ENCODE data around the gene RAB10.
"Not testable (repeated sequence)": the region's sequence is repeated elsewhere in the genome, so short reads cannot be mapped to it uniquely, and the experiment has no call there.

RAB10 gene

DNA sequence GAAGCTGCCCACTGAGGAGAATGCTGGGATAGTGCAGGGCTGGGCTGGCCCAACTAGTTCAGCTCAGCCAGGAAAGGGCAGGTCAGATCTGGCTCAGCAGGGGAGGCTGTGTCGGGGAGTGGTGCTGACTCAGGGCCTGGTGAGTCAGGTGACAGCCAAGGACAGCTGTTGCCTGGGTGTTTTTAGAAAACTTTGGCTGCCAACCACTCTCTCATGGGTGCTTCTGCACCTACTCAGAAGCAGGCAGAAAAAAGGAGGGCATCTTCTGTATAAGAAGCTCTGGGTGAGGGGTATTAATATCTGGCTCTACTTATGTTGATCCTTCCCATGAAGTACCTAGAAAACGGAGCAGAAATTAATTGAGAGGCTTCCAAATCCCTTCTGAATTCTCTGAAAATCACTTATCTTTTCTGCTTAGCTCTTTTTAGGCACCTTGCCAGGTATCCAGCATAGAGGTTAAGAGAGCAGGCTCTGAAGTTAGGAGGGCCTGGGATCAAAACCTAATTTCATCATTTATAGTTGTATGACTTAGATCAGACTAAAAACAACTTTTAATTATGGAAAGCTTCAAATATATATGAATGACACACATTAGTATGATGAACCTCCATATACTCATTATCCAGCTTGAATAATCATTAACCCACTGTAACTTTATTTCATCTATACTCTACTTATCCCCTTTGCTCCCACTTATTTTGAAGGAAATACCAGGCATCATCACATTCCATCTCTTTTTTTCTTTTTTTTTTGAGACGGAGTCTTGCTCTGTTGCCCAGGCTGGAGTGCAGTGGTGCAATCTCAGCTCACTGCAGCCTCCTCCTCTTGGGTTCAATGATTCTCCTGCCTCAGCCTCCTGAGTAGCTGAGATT lies 15.5 kb upstream of the RAB10 start:
- H3K27me3 ChIP-seq (ENCODE audit: control insufficient read depth, insufficient read depth, low read length) = no peaks in the 10 kb centered on the region
- peaks cover 7% of the 10 kb centered on the region for H3K4me1 ChIP-seq (ENCODE audit: control insufficient read depth, insufficient read depth, low read length)
- H3K4me3 ChIP-seq (ENCODE audit: low read length) = no peak overlapping the region
- no peak overlapping the region for H3K9ac ChIP-seq (ENCODE audit: low read length)
- H3K27ac ChIP-seq (ENCODE audit: low read depth, low read length) = peak overlapping the region; percentile 77
- H3K36me3 ChIP-seq (ENCODE audit: control insufficient read depth, insufficient read depth, low read length) = no peaks in the 10 kb centered on the region

- no peak overlapping the region for H3K9ac ChIP-seq (ENCODE audit: low read length)
- no peaks in the 10 kb centered on the region for H3K36me3 ChIP-seq (ENCODE audit: control insufficient read depth, insufficient read depth, low read length)
- no peak overlapping the region for H3K4me3 ChIP-seq (ENCODE audit: low read length)
- no peak overlapping the region for H3K27ac ChIP-seq (ENCODE audit: low read depth, low read length)
- H3K27me3 ChIP-seq (ENCODE audit: control insufficient read depth, insufficient read depth, low read length) = no peaks in the 10 kb centered on the region
- H3K4me1 ChIP-seq (ENCODE audit: control insufficient read depth, insufficient read depth, low read length) = peaks cover 7% of the 10 kb centered on the region
These were observed 13.6 kb upstream of the RAB10 start for GRCh38 chr2:26020231-26020640.

DNA sequence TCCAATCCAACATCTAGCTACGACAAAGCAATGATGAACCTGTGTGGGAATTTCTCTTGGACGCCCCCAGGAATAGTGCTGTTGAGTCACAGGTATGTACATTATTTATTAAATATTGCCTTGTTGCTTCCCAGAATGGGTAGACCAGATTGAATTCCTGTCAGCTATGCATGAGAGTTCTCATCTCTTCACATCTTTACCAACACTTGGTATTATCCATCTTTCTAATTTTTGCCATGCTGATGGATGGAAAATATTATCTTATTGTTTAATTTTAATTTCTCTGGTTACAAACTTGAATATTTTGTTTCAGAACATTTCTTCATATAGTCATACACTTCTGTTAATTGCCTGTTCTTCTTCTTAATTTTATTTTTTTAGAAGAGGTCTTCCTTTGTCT lies 9.6 kb upstream of the RAB10 start:
- Histone ChIP-seq H3K27me3 (ENCODE audit: control insufficient read depth, insufficient read depth, low read length) (no peaks in the 10 kb centered on the region), H3K27ac (ENCODE audit: low read depth, low read length) (no peak overlapping the region), H3K36me3 (ENCODE audit: control insufficient read depth, insufficient read depth, low read length) (no peaks in the 10 kb centered on the region), H3K4me1 (ENCODE audit: control insufficient read depth, insufficient read depth, low read length) (no peaks in the 10 kb centered on the region), H3K9ac (ENCODE audit: low read length) (no peak overlapping the region), H3K4me3 (ENCODE audit: low read length) (no peak overlapping the region)

DNA sequence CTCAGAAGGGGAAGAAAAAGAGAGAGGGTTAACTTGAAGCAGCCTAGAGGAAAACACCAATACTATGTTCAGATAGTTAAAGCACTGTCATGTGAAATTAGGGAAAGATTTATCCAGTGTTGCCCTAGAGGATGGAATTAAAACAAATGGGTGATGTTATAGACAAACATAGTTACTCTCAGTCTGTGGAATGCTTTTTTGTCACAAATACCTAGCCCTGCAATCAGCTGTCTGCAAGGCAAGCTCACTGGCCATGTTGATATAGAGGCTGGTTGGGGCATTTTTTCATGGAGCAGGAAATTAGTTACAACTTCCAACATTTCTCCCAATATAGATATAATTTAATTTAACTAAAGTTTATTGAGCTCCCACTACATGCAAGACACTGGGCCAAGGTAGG lies 8.4 kb upstream of the RAB10 start:
- Histone ChIP-seq H3K4me1 (ENCODE audit: control insufficient read depth, insufficient read depth, low read length) (no peaks in the 10 kb centered on the region), H3K27me3 (ENCODE audit: control insufficient read depth, insufficient read depth, low read length) (no peaks in the 10 kb centered on the region), H3K9ac (ENCODE audit: low read length) (no peak overlapping the region), H3K36me3 (ENCODE audit: control insufficient read depth, insufficient read depth, low read length) (no peaks in the 10 kb centered on the region), H3K4me3 (ENCODE audit: low read length) (no peak overlapping the region), H3K27ac (ENCODE audit: low read depth, low read length) (no peak overlapping the region)

DNA sequence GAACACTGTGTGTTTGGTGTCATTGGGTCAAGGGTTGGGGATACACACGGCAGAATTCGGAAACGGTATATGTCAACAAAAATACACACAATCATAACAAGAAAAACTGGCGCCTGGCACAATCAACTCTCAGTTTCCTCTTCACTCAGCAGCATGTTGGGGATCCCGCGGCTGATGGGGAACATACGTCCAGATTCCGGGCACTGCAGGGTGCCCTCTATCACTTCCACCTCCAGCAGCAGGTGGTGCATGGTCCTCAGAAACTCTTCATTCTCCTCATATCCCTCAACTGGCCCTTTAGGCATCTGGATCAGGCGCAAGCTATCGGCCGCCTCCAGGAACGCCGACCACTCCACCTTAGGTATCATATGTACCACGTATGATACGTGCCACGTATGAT lies 5.8 kb upstream of the RAB10 start:
- not testable (repeated sequence) for H3K4me3 ChIP-seq (ENCODE audit: low read length); H3K36me3 ChIP-seq (ENCODE audit: control insufficient read depth, insufficient read depth, low read length); H3K27ac ChIP-seq (ENCODE audit: low read depth, low read length); H3K4me1 ChIP-seq (ENCODE audit: control insufficient read depth, insufficient read depth, low read length); H3K27me3 ChIP-seq (ENCODE audit: control insufficient read depth, insufficient read depth, low read length); H3K9ac ChIP-seq (ENCODE audit: low read length)

GRCh38 chr2:26032586-26033269 lies 1.2 kb upstream of the RAB10 start:
- Histone ChIP-seq H3K9ac (ENCODE audit: low read length) (peak overlapping the region; percentile 86), H3K27ac (ENCODE audit: low read depth, low read length) (peak overlapping the region; percentile 97), H3K4me3 (ENCODE audit: low read length) (peak overlapping the region; percentile 91)
- not testable (repeated sequence) for H3K36me3 ChIP-seq (ENCODE audit: control insufficient read depth, insufficient read depth, low read length); H3K27me3 ChIP-seq (ENCODE audit: control insufficient read depth, insufficient read depth, low read length); H3K4me1 ChIP-seq (ENCODE audit: control insufficient read depth, insufficient read depth, low read length)

- H3K27ac ChIP-seq (ENCODE audit: low read depth, low read length) = peak overlapping the region; percentile 97
- H3K9ac ChIP-seq (ENCODE audit: low read length) = peak overlapping the region; percentile 86
- no peaks in the 10 kb centered on the region for H3K36me3 ChIP-seq (ENCODE audit: control insufficient read depth, insufficient read depth, low read length)
- no peaks in the 10 kb centered on the region for H3K4me1 ChIP-seq (ENCODE audit: control insufficient read depth, insufficient read depth, low read length)
- H3K4me3 ChIP-seq (ENCODE audit: low read length) = peak overlapping the region; percentile 91
- no peaks in the 10 kb centered on the region for H3K27me3 ChIP-seq (ENCODE audit: control insufficient read depth, insufficient read depth, low read length)
These were observed 540 bp upstream of the RAB10 start for GRCh38 chr2:26033270-26033817.

- H3K4me3 ChIP-seq (ENCODE audit: low read length) = peak overlapping the region; percentile 91
- H3K4me1 ChIP-seq (ENCODE audit: control insufficient read depth, insufficient read depth, low read length) = no peaks in the 10 kb centered on the region
- H3K36me3 ChIP-seq (ENCODE audit: control insufficient read depth, insufficient read depth, low read length) = no peaks in the 10 kb centered on the region
- H3K27me3 ChIP-seq (ENCODE audit: control insufficient read depth, insufficient read depth, low read length) = no peaks in the 10 kb centered on the region
- peak overlapping the region; percentile 97 for H3K27ac ChIP-seq (ENCODE audit: low read depth, low read length)
- H3K9ac ChIP-seq (ENCODE audit: low read length) = peak overlapping the region; percentile 92
These were observed 731 bp downstream of the RAB10 start for GRCh38 chr2:26034637-26034992.

GRCh38 chr2:26035090-26035743 lies 1.3 kb downstream of the RAB10 start:
- H3K27ac ChIP-seq (ENCODE audit: low read depth, low read length) = no peak overlapping the region
- peak overlapping the region; percentile 91 for H3K4me3 ChIP-seq (ENCODE audit: low read length)
- H3K4me1 ChIP-seq (ENCODE audit: control insufficient read depth, insufficient read depth, low read length) = no peaks in the 10 kb centered on the region
- H3K27me3 ChIP-seq (ENCODE audit: control insufficient read depth, insufficient read depth, low read length) = no peaks in the 10 kb centered on the region
- H3K36me3 ChIP-seq (ENCODE audit: control insufficient read depth, insufficient read depth, low read length) = no peaks in the 10 kb centered on the region
- H3K9ac ChIP-seq (ENCODE audit: low read length) = peak overlapping the region; percentile 92

DNA sequence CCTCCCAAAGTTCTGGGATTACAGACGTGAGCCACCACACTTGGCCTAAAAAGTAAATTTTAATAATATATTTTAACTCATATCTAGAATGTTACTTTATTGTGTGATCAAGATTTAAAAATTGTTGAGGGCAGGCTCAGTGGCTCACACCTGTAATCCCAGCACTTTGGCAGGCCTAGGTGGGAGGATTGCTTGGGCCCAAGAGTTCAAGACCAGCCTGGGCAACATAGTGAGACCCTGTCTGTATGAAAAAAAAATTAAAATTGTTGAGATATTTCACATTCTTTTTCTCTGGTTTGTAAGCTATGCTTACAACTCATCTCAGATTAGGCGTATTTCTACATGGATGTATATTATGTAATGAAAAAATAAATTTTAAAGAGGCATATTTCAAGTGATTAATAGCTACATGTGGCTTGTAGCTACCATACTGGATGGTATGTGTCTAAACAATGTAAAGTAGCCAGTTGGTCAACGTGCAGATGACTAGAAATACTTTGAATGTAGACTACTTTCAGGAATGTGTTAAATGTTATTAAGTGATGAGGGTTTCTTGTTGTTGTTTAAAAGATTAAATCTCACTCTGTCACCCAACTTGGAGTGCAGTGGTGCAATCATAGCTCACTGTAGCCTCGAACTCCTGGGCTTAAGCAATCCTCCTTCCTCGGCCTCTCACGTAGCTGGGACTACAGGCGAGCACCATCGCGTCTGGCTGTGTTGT lies 5.9 kb downstream of the RAB10 start:
- no peak overlapping the region for H3K9ac ChIP-seq (ENCODE audit: low read length)
- no peak overlapping the region for H3K27ac ChIP-seq (ENCODE audit: low read depth, low read length)
- H3K4me3 ChIP-seq (ENCODE audit: low read length) = no peak overlapping the region
- H3K4me1 ChIP-seq (ENCODE audit: control insufficient read depth, insufficient read depth, low read length) = peaks cover 2% of the 10 kb centered on the region
- no peaks in the 10 kb centered on the region for H3K36me3 ChIP-seq (ENCODE audit: control insufficient read depth, insufficient read depth, low read length)
- H3K27me3 ChIP-seq (ENCODE audit: control insufficient read depth, insufficient read depth, low read length) = no peaks in the 10 kb centered on the region

DNA sequence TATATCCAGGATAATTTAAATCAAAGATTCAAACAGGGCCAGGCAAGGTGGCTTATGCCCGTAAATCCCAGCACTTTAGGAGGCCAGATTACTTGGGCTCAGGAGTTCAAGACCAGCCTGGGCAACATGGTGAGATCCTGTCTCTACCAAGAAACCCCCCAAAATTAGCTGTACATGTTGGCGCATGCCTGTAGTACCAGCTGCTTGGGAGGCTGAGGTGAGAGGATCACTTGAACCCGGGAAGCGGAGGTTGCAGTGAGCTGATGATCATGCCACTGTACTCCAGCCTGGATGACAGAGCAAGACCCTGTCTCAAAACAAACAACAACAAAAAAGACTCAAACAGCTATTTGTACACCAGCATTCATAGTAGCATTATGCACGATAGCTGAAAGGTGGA lies 9.2 kb downstream of the RAB10 start:
- H3K4me1 ChIP-seq (ENCODE audit: control insufficient read depth, insufficient read depth, low read length) = peaks cover 2% of the 10 kb centered on the region
- no peaks in the 10 kb centered on the region for H3K36me3 ChIP-seq (ENCODE audit: control insufficient read depth, insufficient read depth, low read length)
- H3K9ac ChIP-seq (ENCODE audit: low read length) = no peak overlapping the region
- no peak overlapping the region for H3K4me3 ChIP-seq (ENCODE audit: low read length)
- no peaks in the 10 kb centered on the region for H3K27me3 ChIP-seq (ENCODE audit: control insufficient read depth, insufficient read depth, low read length)
- no peak overlapping the region for H3K27ac ChIP-seq (ENCODE audit: low read depth, low read length)

Measured in rectal smooth muscle tissue (tissue), 1 donor.